GM21381 (cell line): ENCODE measurements around the gene CHSY1.
"Not testable (repeated sequence)": the region's sequence is repeated elsewhere in the genome, so short reads cannot be mapped to it uniquely, and the experiment has no call there.

Source experiments
- ATAC-seq: cut with Tn5 transposase; IDR thresholded peaks from one replicate; pipeline ENCODE4 v1.9.1; 2021; ENCODE audit warnings: mild to moderate bottlenecking, moderate library complexity; ENCODE audit not compliant: unreplicated experiment

CHSY1 gene

GRCh38 chr15:101251830-101252820 is at the start of gene CHSY1:
TSS of gene CHSY1 (minus strand) at chr15:101252048. CDS start at chr15:101251456, 592 bp downstream.
- peak; percentile 76 for ATAC-seq

- no peak for ATAC-seq
Observed at GRCh38 chr15:101296418-101297405, 44.9 kb upstream of the CHSY1 start.

GRCh38 chr15:101295607-101296161 is 43.8 kb upstream of the CHSY1 start:
- no peak for ATAC-seq

GRCh38 chr15:101294731-101295606 is 43.1 kb upstream of the CHSY1 start, which contains the start of gene SNRPA1:
TSS of gene SNRPA1 (minus strand) at chr15:101295248. CDS start at chr15:101295178, 70 bp downstream.
- peak; percentile 80 for ATAC-seq

GRCh38 chr15:101293122-101293521 is 41.3 kb upstream of the CHSY1 start:
- ATAC-seq = no peak

- ATAC-seq = no peak
Observed at GRCh38 chr15:101288905-101289513, 37.2 kb upstream of the CHSY1 start.

- ATAC-seq = not testable (repeated sequence)
Observed at GRCh38 chr15:101287342-101287741, 35.5 kb upstream of the CHSY1 start.

- no peak for ATAC-seq
Observed at GRCh38 chr15:101286471-101287114, 34.7 kb upstream of the CHSY1 start.

- ATAC-seq = no peak
Observed at GRCh38 chr15:101283931-101284330, 32.1 kb upstream of the CHSY1 start.

- ATAC-seq = no peak
Observed at GRCh38 chr15:101280007-101280406, 28.2 kb upstream of the CHSY1 start.

GRCh38 chr15:101277943-101278564 is 26.2 kb upstream of the CHSY1 start:
- no peak for ATAC-seq

GRCh38 chr15:101277038-101277822 is 25.4 kb upstream of the CHSY1 start, which contains the start of gene SELENOS:
TSS of gene SELENOS (minus strand) at chr15:101277485. CDS start at chr15:101277417, 68 bp downstream.
- peak; percentile 87 for ATAC-seq

GRCh38 chr15:101276501-101277037 is 24.7 kb upstream of the CHSY1 start:
- peak; percentile 30 for ATAC-seq

GRCh38 chr15:101275018-101275417 is 23.2 kb upstream of the CHSY1 start:
- ATAC-seq = no peak

- ATAC-seq = no peak
Observed at GRCh38 chr15:101273534-101273933, 21.7 kb upstream of the CHSY1 start.

- no peak for ATAC-seq
Observed at GRCh38 chr15:101272584-101272983, 20.7 kb upstream of the CHSY1 start.
